Karpas-422 (cell line): ENCODE data around the gene NMT2. TPM values are rescaled to one million over a fixed set of nuclear protein-coding genes. Genes with fewer than 3 reads are reported as not detected.

ENCODE experiments used
- DNase-seq: peaks from one replicate; pipeline ENCODE4 v3.0.0-alpha.2; 2015
- H2AFZ ChIP-seq: fragments of 200-600 bp; sonication (generic); 2 replicates; pipeline ENCODE4 v1.6.1; 2014; ENCODE audit warnings: antibody characterized with exemption, low read length, mixed read lengths
- H3K27ac ChIP-seq: fragments of 200-600 bp; sonication (generic); 2 replicates; pipeline ENCODE4 v1.5.1; 2014; ENCODE audit warnings: mild to moderate bottlenecking, low read length, moderate library complexity
- H3K27me3 ChIP-seq: fragments of 200-600 bp; sonication (generic); 2 replicates; pipeline ENCODE4 v1.6.1; 2014; ENCODE audit warnings: low read length, mixed read lengths
- H3K36me3 ChIP-seq: fragments of 200-600 bp; sonication (generic); 2 replicates; pipeline ENCODE4 v1.6.1; 2014; ENCODE audit warnings: low read length, mixed read lengths; ENCODE audit not compliant: insufficient read depth
- H3K4me1 ChIP-seq: fragments of 200-600 bp; sonication (generic); 2 replicates; pipeline ENCODE4 v1.6.1; 2014; ENCODE audit warnings: mild to moderate bottlenecking, low read length, mixed read lengths
- H3K4me2 ChIP-seq: fragments of 200-600 bp; sonication (generic); 2 replicates; pipeline ENCODE4 v1.6.1; 2014; ENCODE audit warnings: low read length, low read depth, mild to moderate bottlenecking; ENCODE audit not compliant: poor library complexity, severe bottlenecking
- H3K4me3 ChIP-seq: fragments of 200-600 bp; sonication (generic); 2 replicates; pipeline ENCODE4 v1.5.1; 2014; ENCODE audit warnings: mild to moderate bottlenecking, antibody characterized with exemption, low read length, mixed read lengths
- H3K79me2 ChIP-seq: fragments of 200-600 bp; sonication (generic); 2 replicates; pipeline ENCODE4 v1.6.1; 2014; ENCODE audit warnings: mild to moderate bottlenecking, low read length, mixed read lengths
- H3K9ac ChIP-seq: fragments of 200-600 bp; sonication (generic); 2 replicates; pipeline ENCODE4 v1.6.0; 2014; ENCODE audit warnings: low read length
- H3K9me2 ChIP-seq: fragments of 200-600 bp; sonication (generic), shearing (Covaris generic); replicated peaks from 2 replicates; pipeline ENCODE4 v1.6.0; 2014; ENCODE audit warnings: mild to moderate bottlenecking, low read length, moderate library complexity; ENCODE audit not compliant: insufficient read depth
- H3K9me3 ChIP-seq: fragments of 300-700, 200-600 bp; sonication (generic); 2 replicates; pipeline ENCODE4 v1.6.1; 2014; ENCODE audit warnings: low read length, mixed read lengths
- H4K20me1 ChIP-seq: fragments of 200-600 bp; sonication (generic); 2 replicates; pipeline ENCODE4 v1.6.1; 2014; ENCODE audit warnings: mild to moderate bottlenecking, antibody characterized with exemption, low read length, low read depth; ENCODE audit not compliant: insufficient read depth
- total RNA-seq: library from RNA; depleted of rRNA; stranded (reverse); fragments of >200 nt; shearing (Covaris generic); gene quantifications from 2 replicates; pipeline ENCODE4 v1.2.3, GENCODE V29; 2014; ENCODE audit warnings: low replicate concordance

NMT2 gene
- total RNA-seq, 1 experiment from 2014 or later, result 1.6 TPM

DNA sequence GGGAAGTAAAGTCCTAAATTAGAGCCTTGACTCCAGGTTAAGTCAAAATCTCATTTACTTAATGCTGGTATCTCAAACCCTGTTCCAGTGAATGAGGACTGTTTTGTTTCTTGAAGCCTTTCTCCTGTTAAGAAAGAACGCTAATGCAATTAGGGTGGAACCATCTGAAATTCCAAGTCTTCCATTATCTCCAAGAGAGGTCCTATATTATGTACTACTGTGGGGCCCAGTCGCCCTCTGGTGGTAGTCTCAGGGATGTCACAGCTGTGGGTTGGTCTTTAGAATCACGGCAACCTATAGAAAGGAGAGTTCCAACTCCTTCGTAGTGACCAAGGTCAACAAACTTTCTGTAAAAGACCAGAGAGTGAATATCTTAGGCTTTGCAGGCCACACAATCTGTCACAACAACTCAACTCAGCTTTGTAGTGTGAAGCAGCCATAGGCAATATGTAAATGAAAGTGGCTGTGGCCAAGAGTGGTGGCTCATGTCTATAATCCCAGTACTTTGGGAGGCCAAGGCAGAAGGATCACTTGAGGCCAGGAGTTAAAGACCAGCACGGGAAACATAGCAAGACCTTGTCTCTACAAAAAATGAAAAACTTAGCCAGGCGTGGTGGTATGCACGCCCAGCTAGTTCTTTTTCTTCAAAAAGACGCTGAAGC is 62.0 kb downstream of the NMT2 start:
- H3K27ac ChIP-seq, result no peak overlapping the region
- no peak overlapping the region for H3K4me2 ChIP-seq
- H3K9me3 ChIP-seq, result no peaks in the 10 kb centered on the region

DNA sequence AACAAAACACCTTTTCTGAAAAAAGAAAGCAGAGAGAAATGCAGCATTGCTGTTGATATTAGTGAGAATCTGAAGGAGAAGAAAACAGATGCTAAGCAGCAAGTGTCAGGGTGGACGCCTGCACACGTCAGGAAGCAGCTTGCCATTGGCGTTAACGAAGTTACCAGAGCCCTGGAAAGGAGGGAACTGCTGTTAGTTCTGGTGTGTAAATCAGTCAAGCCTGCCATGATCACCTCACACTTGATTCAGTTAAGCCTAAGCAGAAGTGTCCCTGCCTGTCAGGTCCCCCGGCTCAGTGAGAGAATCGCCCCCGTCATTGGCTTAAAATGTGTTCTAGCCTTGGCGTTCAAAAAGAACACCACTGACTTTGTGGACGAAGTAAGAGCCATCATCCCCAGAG is 65.0 kb downstream of the NMT2 start:
- no peak overlapping the region for H3K4me3 ChIP-seq
- H3K9me2 ChIP-seq, result no peaks in the 10 kb centered on the region
- peaks cover 27% of the 10 kb centered on the region for H4K20me1 ChIP-seq
- H3K27ac ChIP-seq, result no peak overlapping the region
- peaks cover 18% of the 10 kb centered on the region for H3K4me1 ChIP-seq
- DNase-seq, result no peak
- H3K9me3 ChIP-seq, result no peaks in the 10 kb centered on the region
- H3K4me2 ChIP-seq, result no peak overlapping the region
- no peak overlapping the region for H3K9ac ChIP-seq
- no peak overlapping the region for H2AFZ ChIP-seq
- H3K36me3 ChIP-seq, result peaks cover 27% of the 10 kb centered on the region; the same call in 1 of the 2 replicates
- H3K79me2 ChIP-seq, result peaks cover 39% of the 10 kb centered on the region
- no peaks in the 10 kb centered on the region for H3K27me3 ChIP-seq

More for the DNA sequence above, 62.0 kb downstream of the NMT2 start:
- H3K27me3 ChIP-seq, result no peaks in the 10 kb centered on the region
- peaks cover 6% of the 10 kb centered on the region; the same call in 1 of the 2 replicates for H4K20me1 ChIP-seq
- H3K79me2 ChIP-seq, result peaks cover 9% of the 10 kb centered on the region
- H3K4me1 ChIP-seq, result peaks cover 11% of the 10 kb centered on the region
- H3K36me3 ChIP-seq, result peaks cover 18% of the 10 kb centered on the region; the same call in 1 of the 2 replicates
- no peak overlapping the region for H3K9ac ChIP-seq
- no peaks in the 10 kb centered on the region for H3K9me2 ChIP-seq
- DNase-seq, result peak; percentile 84
- H3K4me3 ChIP-seq, result no peak overlapping the region
- no peak overlapping the region for H2AFZ ChIP-seq

DNA sequence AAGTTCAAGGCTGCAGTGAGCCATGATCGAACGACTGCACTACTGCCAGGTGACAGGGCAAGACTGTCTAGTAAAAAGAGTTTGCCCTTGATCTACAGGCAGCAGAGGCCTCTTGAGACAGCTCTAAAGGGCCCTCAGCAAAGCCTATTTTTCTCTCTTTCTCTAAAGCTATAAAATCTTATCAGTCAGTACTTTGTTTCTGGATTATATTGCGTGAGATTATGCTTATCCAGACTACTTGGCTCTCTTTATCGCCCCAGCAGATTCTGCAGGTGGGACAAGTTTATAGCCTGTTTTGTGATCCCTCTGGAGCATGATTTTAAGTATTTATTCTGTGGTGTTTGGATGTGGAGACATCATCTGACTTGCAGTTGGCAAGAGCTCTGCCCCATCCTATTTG is 68.6 kb downstream of the NMT2 start:
- no peaks in the 10 kb centered on the region for H3K9me3 ChIP-seq
- H3K9me2 ChIP-seq, result no peaks in the 10 kb centered on the region
- H2AFZ ChIP-seq, result no peak overlapping the region
- no peak for DNase-seq
- H4K20me1 ChIP-seq, result peaks cover 27% of the 10 kb centered on the region
- peaks cover 19% of the 10 kb centered on the region for H3K4me1 ChIP-seq
- H3K9ac ChIP-seq, result no peak overlapping the region
- peaks cover 50% of the 10 kb centered on the region for H3K79me2 ChIP-seq
- H3K27ac ChIP-seq, result no peak overlapping the region
- H3K4me2 ChIP-seq, result no peak overlapping the region
- peaks cover 22% of the 10 kb centered on the region; the same call in 1 of the 2 replicates for H3K36me3 ChIP-seq
- H3K27me3 ChIP-seq, result no peaks in the 10 kb centered on the region; the same call in 1 of the 2 replicates
- H3K4me3 ChIP-seq, result no peak overlapping the region

DNA sequence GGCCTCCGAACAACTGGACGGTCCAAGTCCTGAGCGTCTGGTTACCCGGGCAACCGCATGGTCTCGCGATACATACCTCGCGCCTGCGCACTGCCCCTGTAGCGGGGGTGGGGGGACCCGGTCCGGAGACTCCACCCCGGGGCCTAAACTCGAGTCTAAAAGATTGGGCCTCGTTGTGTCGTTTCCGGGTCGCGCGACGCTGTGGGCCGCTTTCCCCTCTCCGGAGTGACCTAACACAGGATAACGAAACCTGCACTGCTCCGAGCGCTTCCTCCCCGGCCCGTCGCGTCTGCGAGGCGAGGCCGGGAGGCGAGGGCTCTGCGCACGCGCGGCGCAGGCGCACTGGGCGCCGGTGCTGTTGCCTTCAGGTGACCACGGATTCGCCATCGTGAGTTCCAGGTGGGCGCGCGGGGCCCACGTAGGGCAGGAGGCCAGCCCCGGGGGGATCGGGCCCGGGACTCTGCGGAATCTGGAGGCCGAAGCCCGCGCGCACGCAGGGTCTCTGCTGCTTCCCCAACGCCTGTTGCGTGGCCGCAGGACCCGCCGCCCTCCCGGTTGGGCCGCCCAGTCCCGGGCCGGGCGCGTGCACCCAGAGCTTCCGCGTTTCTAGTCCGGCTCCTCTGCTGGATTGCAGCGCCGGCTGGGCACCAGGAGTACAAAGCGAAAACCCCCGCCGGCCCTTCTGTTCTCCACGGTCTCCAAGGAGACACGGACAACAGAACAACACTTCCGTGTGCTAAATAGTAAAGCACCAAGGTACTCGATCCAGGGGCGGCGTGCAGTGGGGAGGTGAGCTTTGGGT is 71.3 kb downstream of the NMT2 start, which contains the start of gene RPP38:
RPP38 (plus strand) TSS at position 345 of the 802 bp plus-strand sequence. CDS start 5,960 bp downstream, outside the sequence.
- Histone ChIP-seq H3K4me2 (peak within 1 kb of the TSS; percentile 96), H3K27me3 (no peaks in the 10 kb centered on the region; the same call in 1 of the 2 replicates), H2AFZ (peak within 1 kb of the TSS; percentile 98), H3K36me3 (peaks cover 10% of the 10 kb centered on the region; the same call in 1 of the 2 replicates), H4K20me1 (peaks cover 27% of the 10 kb centered on the region), H3K27ac (peak within 1 kb of the TSS; percentile 88), H3K9ac (peak within 1 kb of the TSS; percentile 89), H3K9me3 (no peaks in the 10 kb centered on the region), H3K4me1 (peaks cover 19% of the 10 kb centered on the region), H3K9me2 (no peaks in the 10 kb centered on the region), H3K79me2 (peaks cover 48% of the 10 kb centered on the region), H3K4me3 (peak within 1 kb of the TSS; percentile 94)
- peak; percentile 98 for DNase-seq

DNA sequence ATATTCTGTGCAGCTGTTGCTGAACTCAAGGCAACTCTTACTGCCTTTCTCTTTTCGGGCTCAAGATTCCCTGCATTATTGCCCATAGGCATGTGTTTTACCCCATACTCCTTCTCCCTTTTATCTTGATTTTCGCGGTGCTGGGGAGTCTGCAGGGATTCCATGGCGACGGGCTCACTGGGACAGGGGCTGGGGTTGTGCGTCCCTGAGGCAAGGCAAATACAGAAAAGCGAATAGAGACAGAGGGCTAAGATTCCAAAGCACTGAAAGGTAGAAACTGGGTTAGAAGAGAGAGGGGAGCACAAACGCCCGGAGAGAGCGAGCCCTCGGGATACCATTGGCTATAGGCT is 71.9 kb downstream of the NMT2 start:
- peak overlapping the region; percentile 89 for H3K9ac ChIP-seq
- no peaks in the 10 kb centered on the region for H3K9me3 ChIP-seq
- H3K9me2 ChIP-seq, result no peaks in the 10 kb centered on the region
- peak overlapping the region; percentile 98 for H2AFZ ChIP-seq
- H4K20me1 ChIP-seq, result peaks cover 22% of the 10 kb centered on the region
- H3K4me1 ChIP-seq, result peaks cover 19% of the 10 kb centered on the region
- peak overlapping the region; percentile 96 for H3K4me2 ChIP-seq
- no peak overlapping the region for H3K27ac ChIP-seq
- DNase-seq, result no peak
- H3K79me2 ChIP-seq, result peaks cover 43% of the 10 kb centered on the region
- H3K36me3 ChIP-seq, result peaks cover 10% of the 10 kb centered on the region; the same call in 1 of the 2 replicates
- H3K27me3 ChIP-seq, result no peaks in the 10 kb centered on the region; the same call in 1 of the 2 replicates
- peak overlapping the region; percentile 94 for H3K4me3 ChIP-seq

DNA sequence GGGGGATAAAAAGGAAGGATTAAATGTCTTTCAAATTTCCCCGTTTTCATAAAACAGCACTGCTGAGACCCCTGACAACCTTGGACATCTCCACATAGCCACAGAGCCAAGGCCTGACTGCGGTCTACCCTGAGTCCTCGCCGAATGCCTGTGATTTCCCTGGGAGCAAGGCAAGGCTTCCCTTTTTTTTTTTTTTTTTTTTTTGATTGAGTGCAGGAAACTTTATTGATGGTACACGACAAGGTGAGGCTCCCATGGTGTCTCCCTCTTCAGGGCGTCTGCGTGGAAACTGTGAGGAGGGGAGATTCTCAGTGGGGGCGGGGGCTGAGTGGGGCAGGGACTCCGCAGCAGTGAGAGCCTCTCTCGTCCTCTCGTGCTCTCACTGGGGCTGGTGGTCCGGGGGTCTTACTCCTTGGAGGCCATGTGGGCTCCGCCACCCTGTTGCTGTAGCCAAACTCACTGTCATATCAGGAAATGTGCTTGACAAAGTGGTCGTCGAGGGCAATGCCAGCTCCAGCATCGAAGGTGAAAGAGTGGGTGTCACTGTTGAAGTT is 75.6 kb downstream of the NMT2 start:
- Histone ChIP-seq H3K79me2 (peaks cover 6% of the 10 kb centered on the region), H3K4me2 (no peak overlapping the region), H3K9ac (no peak overlapping the region), H2AFZ (no peak overlapping the region), H3K4me1 (peaks cover 12% of the 10 kb centered on the region), H3K27ac (no peak overlapping the region), H3K27me3 (no peaks in the 10 kb centered on the region; the same call in 1 of the 2 replicates), H3K9me3 (no peaks in the 10 kb centered on the region), H3K4me3 (no peak overlapping the region), H3K36me3 (no peaks in the 10 kb centered on the region), H3K9me2 (no peaks in the 10 kb centered on the region), H4K20me1 (no peaks in the 10 kb centered on the region)
- DNase-seq, result no peak

DNA sequence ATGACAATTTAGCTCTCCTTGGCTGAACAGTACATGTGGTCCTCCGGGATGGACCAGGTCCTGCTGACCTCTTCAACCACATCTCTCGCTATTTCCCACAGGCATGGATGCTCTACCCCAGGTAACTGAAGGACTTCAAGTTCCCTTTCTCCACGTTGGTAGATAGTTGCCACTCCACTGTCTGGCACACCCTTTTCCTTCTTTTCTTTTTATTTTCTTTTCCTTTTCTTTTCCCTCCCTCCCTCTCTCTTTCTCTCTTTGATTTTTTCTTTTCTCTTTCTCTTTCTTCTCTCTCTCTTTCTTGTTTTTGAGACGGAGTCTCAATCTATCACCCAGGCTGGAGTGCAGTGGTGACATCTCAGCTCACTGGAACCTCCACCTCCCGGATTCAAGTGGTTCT is 77.1 kb downstream of the NMT2 start:
- Histone ChIP-seq H3K27me3 (no peaks in the 10 kb centered on the region; the same call in 1 of the 2 replicates), H3K9ac (no peak overlapping the region), H3K36me3 (no peaks in the 10 kb centered on the region), H3K27ac (no peak overlapping the region), H2AFZ (no peak overlapping the region), H3K9me2 (no peaks in the 10 kb centered on the region), H3K79me2 (no peaks in the 10 kb centered on the region), H3K4me1 (peaks cover 9% of the 10 kb centered on the region), H3K4me3 (no peak overlapping the region), H4K20me1 (no peaks in the 10 kb centered on the region), H3K4me2 (no peak overlapping the region), H3K9me3 (no peaks in the 10 kb centered on the region)
- no peak for DNase-seq
